ENCODE results near the gene MAN1A2. TPM values are rescaled to one million over a fixed set of nuclear protein-coding genes. Genes with fewer than 3 reads are reported as not detected.

The MAN1A2 gene
- polyA plus RNA-seq, 3 donors = 4.0 to 10.5 (median 7.2) TPM

DNA sequence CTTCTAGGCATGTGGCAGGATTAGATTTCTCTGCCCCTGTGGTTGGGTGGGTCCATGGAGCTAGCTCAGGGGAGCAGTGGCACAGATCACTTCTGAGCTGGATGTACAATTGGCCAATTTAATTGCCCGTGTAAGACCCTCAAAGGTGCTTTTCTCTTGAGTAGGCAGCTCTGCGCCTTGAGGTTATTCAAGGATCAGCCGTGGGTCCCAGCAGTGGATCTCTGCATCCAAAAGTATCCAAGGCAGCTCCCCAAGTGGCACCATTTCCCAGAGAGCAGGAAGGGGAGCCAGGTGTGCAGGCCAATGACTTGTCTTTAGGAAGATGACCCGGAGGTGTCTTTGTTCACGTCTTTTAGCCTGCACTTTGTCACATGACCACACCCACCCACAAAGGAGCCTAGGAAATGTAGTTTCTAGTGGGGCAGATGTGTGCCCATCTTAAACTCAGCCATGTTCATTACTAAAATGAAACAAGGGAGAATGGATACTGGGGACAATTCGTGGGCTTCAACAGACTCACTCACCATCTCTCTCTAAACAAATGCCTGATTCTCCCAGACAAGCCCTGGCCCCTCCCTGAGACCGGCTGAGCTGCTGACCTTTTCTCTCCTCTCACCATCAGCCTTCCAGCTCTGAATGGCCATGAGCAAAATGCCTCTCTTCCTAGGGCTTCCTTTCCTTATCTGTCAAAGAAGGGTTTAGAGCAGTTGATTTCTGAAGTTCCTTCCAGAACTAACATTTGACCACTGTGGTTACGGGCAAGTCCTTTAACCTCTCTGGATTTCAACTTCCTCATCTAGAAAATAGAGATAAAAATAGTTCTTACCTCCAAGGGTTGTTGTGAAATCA lies 197.2 kb downstream of the MAN1A2 start:
- WGBS (ENCODE audit: insufficient coverage) = 94% methylated on average over 4 of the region's 8 CpGs
- TF ChIP-seq, protein P1, sequence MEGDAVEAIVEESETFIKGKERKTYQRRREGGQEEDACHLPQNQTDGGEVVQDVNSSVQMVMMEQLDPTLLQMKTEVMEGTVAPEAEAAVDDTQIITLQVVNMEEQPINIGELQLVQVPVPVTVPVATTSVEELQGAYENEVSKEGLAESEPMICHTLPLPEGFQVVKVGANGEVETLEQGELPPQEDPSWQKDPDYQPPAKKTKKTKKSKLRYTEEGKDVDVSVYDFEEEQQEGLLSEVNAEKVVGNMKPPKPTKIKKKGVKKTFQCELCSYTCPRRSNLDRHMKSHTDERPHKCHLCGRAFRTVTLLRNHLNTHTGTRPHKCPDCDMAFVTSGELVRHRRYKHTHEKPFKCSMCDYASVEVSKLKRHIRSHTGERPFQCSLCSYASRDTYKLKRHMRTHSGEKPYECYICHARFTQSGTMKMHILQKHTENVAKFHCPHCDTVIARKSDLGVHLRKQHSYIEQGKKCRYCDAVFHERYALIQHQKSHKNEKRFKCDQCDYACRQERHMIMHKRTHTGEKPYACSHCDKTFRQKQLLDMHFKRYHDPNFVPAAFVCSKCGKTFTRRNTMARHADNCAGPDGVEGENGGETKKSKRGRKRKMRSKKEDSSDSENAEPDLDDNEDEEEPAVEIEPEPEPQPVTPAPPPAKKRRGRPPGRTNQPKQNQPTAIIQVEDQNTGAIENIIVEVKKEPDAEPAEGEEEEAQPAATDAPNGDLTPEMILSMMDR (IDR thresholded peaks at IDR 0.05) = no peak
- peaks cover 10% of the 10 kb centered on the region for H3K4me1 Mint-ChIP-seq
- H3K27ac ChIP-seq (ENCODE audit: low read depth in 1 of 2, low read length in 2 of 2) = no peak overlapping the region
- no peak overlapping the region for H3K4me2 ChIP-seq (replicated peaks; ENCODE audit: extremely low read depth, low read length, poor library complexity, severe bottlenecking)
- no peak overlapping the region for H3K27ac Mint-ChIP-seq
- H3K9me3 Mint-ChIP-seq = peaks cover 0 to under 1% (median 0%) of the 10 kb centered on the region in 7 donors
- H3K36me3 Mint-ChIP-seq = no peaks in the 10 kb centered on the region
- no peaks in the 10 kb centered on the region for H3K36me3 ChIP-seq (replicated peaks in 1 of 2; ENCODE audit: control insufficient read depth in 1 of 2, insufficient read depth in 2 of 2, low read length in 2 of 2)
- no peak overlapping the region for H3K9ac ChIP-seq (ENCODE audit: insufficient read depth, low read length, poor library complexity, severe bottlenecking)
- no peak overlapping the region for H2AFZ ChIP-seq (ENCODE audit: insufficient read depth, low read depth, low read length, poor library complexity, severe bottlenecking)
- H3K27me3 Mint-ChIP-seq (ENCODE audit: low read depth in 3 of 3) = peaks cover 0 to 3% (median 0%) of the 10 kb centered on the region in 3 donors
- no peaks in the 10 kb centered on the region for H4K20me1 ChIP-seq (ENCODE audit: insufficient read depth, low read length)
- no peaks in the 10 kb centered on the region for H3K79me2 ChIP-seq (ENCODE audit: insufficient read depth, low read length)
- DNase-seq = no peak
- H3K9me3 ChIP-seq (replicated peaks in 1 of 2; ENCODE audit: control insufficient read depth in 1 of 2, insufficient read depth in 1 of 2, low read length in 2 of 2) = no peaks in the 10 kb centered on the region
- H3K4me1 ChIP-seq (ENCODE audit: control insufficient read depth in 1 of 2, insufficient read depth in 2 of 2, low read length in 2 of 2) = peaks cover 7 to 8% of the 10 kb centered on the region in 2 donors
- H3K4me3 Mint-ChIP-seq = peak overlapping the region in 1 of 2 donors; percentile 29
- no peak overlapping the region for H3K4me3 ChIP-seq (replicated peaks in 1 of 3; ENCODE audit: low read depth in 2 of 3, low read length in 3 of 3)
- no peaks in the 10 kb centered on the region for H3K27me3 ChIP-seq (ENCODE audit: control insufficient read depth in 2 of 2, insufficient read depth in 2 of 2, low read length in 2 of 2)
- intact Hi-C loops (cut with micrococcal nuclease) = no loop called here

- 80% methylated on average over 2 of the region's 4 CpGs for WGBS (ENCODE audit: insufficient coverage)
- Histone ChIP-seq H3K4me2 (replicated peaks; ENCODE audit: extremely low read depth, low read length, poor library complexity, severe bottlenecking) (no peak overlapping the region), H3K27me3 (ENCODE audit: control insufficient read depth in 2 of 2, insufficient read depth in 2 of 2, low read length in 2 of 2) (no peaks in the 10 kb centered on the region), H3K4me1 (ENCODE audit: control insufficient read depth in 1 of 2, insufficient read depth in 2 of 2, low read length in 2 of 2) (peaks cover 7 to 8% of the 10 kb centered on the region in 2 donors), H3K4me3 (replicated peaks in 1 of 3; ENCODE audit: low read depth in 2 of 3, low read length in 3 of 3) (no peak overlapping the region), H3K79me2 (ENCODE audit: insufficient read depth, low read length) (no peaks in the 10 kb centered on the region), H4K20me1 (ENCODE audit: insufficient read depth, low read length) (no peaks in the 10 kb centered on the region), H2AFZ (ENCODE audit: insufficient read depth, low read depth, low read length, poor library complexity, severe bottlenecking) (no peak overlapping the region), H3K27ac (ENCODE audit: low read depth in 1 of 2, low read length in 2 of 2) (no peak overlapping the region), H3K9me3 (replicated peaks in 1 of 2; ENCODE audit: control insufficient read depth in 1 of 2, insufficient read depth in 1 of 2, low read length in 2 of 2) (no peaks in the 10 kb centered on the region), H3K9ac (ENCODE audit: insufficient read depth, low read length, poor library complexity, severe bottlenecking) (no peak overlapping the region), H3K36me3 (replicated peaks in 1 of 2; ENCODE audit: control insufficient read depth in 1 of 2, insufficient read depth in 2 of 2, low read length in 2 of 2) (no peaks in the 10 kb centered on the region)
- intact Hi-C loops (cut with micrococcal nuclease) = no loop called here
- H3K27ac Mint-ChIP-seq = no peak overlapping the region
- no peaks in the 10 kb centered on the region for H3K9me3 Mint-ChIP-seq
- no peak for DNase-seq
- H3K36me3 Mint-ChIP-seq = no peaks in the 10 kb centered on the region
- peaks cover 10% of the 10 kb centered on the region for H3K4me1 Mint-ChIP-seq
- TF ChIP-seq, protein P1 (IDR thresholded peaks at IDR 0.05) = no peak
- peaks cover 0 to 4% (median 2%) of the 10 kb centered on the region in 3 donors for H3K27me3 Mint-ChIP-seq (ENCODE audit: low read depth in 3 of 3)
- no peak overlapping the region for H3K4me3 Mint-ChIP-seq
These were observed 197.9 kb downstream of the MAN1A2 start for GRCh38 chr1:117565076-117565556.
